Cardiac muscle cell (in vitro differentiated cells and primary cell): ENCODE results near the gene TSPAN5. TPM values are rescaled to one million over a fixed set of nuclear protein-coding genes. Genes with fewer than 3 reads are reported as not detected.

Experiments
- DNase-seq, 2 donors: peaks; one replicate each; pipeline versions ENCODE4 v3.0.0 to v3.0.0-alpha.2; 2010 to 2017; ENCODE audit warnings: low read depth in 1 of 2, low spot score in 1 of 2
- H3K27ac ChIP-seq: fragments of 200-600 bp; sonication (generic); 2 replicates; pipeline ENCODE4 v1.5.1; 2016
- H3K27me3 ChIP-seq: fragments of 200-600 bp; sonication (generic); 2 replicates; pipeline ENCODE4 v1.6.0; 2016; ENCODE audit warnings: control low read depth
- H3K36me3 ChIP-seq: fragments of 200-600 bp; sonication (generic); 2 replicates; pipeline ENCODE4 v1.5.1; 2016; ENCODE audit warnings: control low read depth
- H3K4me1 ChIP-seq: fragments of 200-600 bp; sonication (generic); 2 replicates; pipeline ENCODE4 v1.8.1; 2017; ENCODE audit warnings: low read depth, mild to moderate bottlenecking, mixed run types
- H3K4me3 ChIP-seq: fragments of 200-600 bp; sonication (generic); 2 replicates; pipeline ENCODE4 v1.5.1; 2016; ENCODE audit warnings: mild to moderate bottlenecking
- H3K9me3 ChIP-seq: fragments of 200-600 bp; sonication (generic); 2 replicates; pipeline ENCODE4 v1.5.1; 2017; ENCODE audit warnings: low read depth, mild to moderate bottlenecking, control low read depth
- polyA plus RNA-seq: library from polyadenylated mRNA; unstranded; fragments of >200 nt; fragmentation: Nextera tagmentation; extraction: Ambion mirVana; gene quantifications from 2 replicates; pipeline ENCODE4 v1.2.1, GENCODE V29; 2016
- total RNA-seq: library from RNA; depleted of rRNA; stranded (reverse); fragments of >200 nt; gene quantifications from 2 replicates; pipeline ENCODE4 v1.2.3, GENCODE V29; 2016
- TF ChIP-seq, protein P1 (sequence below): IDR thresholded peaks from 2 replicates; pipeline ENCODE4 v1.5.1; 2012; ENCODE audit warnings: low read depth, mild to moderate bottlenecking, low read length

The TSPAN5 gene
- total and polyA plus RNA-seq, 2 experiments from 2014 or later = 26.9 to 39.8 TPM

DNA sequence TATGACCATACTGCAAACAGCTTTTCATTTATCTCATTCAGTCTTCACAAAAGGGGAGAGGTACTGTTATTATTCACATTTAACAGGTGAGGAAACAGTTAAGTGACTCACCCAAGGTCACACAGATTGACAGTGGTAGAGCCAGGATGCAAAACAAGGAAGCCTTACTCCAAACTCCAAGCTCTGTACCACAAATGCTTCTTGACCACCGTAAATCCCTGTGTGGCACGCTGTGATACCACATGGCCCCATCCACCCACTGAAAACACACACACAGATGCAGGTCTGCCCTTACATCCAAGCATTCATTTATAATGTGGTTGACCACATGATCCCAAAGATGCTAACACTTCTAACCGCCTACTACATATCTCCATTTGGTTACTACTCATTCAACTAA is 129.5 kb downstream of the TSPAN5 start:
- Histone ChIP-seq H3K9me3 (no peaks in the 10 kb centered on the region), H3K4me3 (no peak overlapping the region), H3K27ac (no peak overlapping the region), H3K36me3 (no peaks in the 10 kb centered on the region), H3K27me3 (no peaks in the 10 kb centered on the region), H3K4me1 (peaks cover 33% of the 10 kb centered on the region)
- DNase-seq = no peak
- TF ChIP-seq, protein P1, sequence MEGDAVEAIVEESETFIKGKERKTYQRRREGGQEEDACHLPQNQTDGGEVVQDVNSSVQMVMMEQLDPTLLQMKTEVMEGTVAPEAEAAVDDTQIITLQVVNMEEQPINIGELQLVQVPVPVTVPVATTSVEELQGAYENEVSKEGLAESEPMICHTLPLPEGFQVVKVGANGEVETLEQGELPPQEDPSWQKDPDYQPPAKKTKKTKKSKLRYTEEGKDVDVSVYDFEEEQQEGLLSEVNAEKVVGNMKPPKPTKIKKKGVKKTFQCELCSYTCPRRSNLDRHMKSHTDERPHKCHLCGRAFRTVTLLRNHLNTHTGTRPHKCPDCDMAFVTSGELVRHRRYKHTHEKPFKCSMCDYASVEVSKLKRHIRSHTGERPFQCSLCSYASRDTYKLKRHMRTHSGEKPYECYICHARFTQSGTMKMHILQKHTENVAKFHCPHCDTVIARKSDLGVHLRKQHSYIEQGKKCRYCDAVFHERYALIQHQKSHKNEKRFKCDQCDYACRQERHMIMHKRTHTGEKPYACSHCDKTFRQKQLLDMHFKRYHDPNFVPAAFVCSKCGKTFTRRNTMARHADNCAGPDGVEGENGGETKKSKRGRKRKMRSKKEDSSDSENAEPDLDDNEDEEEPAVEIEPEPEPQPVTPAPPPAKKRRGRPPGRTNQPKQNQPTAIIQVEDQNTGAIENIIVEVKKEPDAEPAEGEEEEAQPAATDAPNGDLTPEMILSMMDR = no peak

DNA sequence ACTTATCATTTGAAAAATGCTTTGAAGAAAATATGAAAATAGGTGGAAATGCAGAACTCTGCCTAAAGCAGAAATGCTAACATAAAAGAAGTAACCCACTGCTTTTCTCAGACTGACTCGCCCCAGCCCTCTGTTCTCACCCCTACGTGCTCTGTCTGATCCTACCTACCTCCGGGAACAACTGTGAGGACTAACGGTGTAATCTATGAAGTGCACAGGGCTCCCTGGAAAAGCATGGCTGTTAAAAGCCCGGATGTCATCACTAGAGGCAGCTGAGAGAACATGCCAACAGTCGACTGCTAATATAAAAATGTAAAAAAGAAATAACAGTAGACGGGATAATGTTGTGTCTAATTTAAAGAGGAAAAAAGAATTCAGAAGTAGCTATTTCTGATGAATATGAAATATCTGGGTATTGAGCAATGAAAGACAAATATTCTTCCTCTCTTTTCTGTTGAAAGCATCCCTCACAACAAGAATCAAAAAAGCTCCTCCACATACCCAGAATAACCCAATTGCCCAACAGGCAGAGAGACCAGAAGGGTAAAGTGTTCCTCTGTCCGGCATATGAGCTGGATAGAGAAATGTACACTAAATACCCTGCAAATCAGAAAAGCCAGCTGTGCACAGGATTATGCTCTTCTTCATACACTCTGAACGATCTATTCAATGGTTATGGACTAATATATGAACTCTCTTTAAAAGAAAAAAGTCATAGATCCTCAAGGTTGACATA is 130.7 kb downstream of the TSPAN5 start:
- Histone ChIP-seq H3K27ac (peak overlapping the region; percentile 42), H3K4me3 (no peak overlapping the region), H3K36me3 (no peaks in the 10 kb centered on the region), H3K27me3 (no peaks in the 10 kb centered on the region), H3K4me1 (peaks cover 45% of the 10 kb centered on the region), H3K9me3 (no peaks in the 10 kb centered on the region)
- TF ChIP-seq, protein P1 = no peak
- peak; percentile 37 to 62 for DNase-seq

DNA sequence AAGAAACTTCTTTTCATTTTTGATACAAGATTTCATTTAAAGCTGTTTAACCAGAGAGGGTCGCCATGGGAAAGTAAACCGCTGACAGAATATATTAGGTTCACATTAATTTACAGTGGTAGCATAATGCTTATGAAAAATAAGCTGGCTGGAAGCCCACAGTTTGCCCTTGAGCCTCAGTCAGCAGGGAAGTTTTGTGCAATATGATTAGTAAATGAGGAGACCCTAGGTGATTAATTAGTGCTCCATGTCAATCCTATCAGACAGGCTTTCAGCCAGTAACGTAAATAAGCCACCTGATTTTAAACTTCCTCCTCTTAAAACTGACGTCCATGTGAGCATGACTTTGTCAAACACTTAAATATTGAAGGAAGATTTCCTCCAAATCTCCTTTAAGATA is 134.2 kb downstream of the TSPAN5 start:
- Histone ChIP-seq H3K9me3 (no peaks in the 10 kb centered on the region), H3K4me3 (no peak overlapping the region), H3K4me1 (peaks cover 76% of the 10 kb centered on the region), H3K27ac (peak overlapping the region; percentile 76), H3K27me3 (no peaks in the 10 kb centered on the region), H3K36me3 (no peaks in the 10 kb centered on the region)
- DNase-seq = peak in 1 of 2 donors; percentile 3
- TF ChIP-seq, protein P1 = no peak

- H3K4me3 ChIP-seq = no peak overlapping the region
- H3K36me3 ChIP-seq = no peaks in the 10 kb centered on the region
- H3K9me3 ChIP-seq = no peaks in the 10 kb centered on the region
- DNase-seq = peak in 1 of 2 donors; percentile 75
- TF ChIP-seq, protein P1 = no peak
- no peaks in the 10 kb centered on the region for H3K27me3 ChIP-seq
- H3K4me1 ChIP-seq = peaks cover 87% of the 10 kb centered on the region
- peak overlapping the region; percentile 89 for H3K27ac ChIP-seq
Observed at GRCh38 chr4:98522636-98523395, 135.6 kb downstream of the TSPAN5 start.

GRCh38 chr4:98522062-98522461 is 136.3 kb downstream of the TSPAN5 start:
- Histone ChIP-seq H3K27ac (peak overlapping the region; percentile 89), H3K4me1 (peaks cover 86% of the 10 kb centered on the region)

More at GRCh38 chr4:98522062-98522461, 136.3 kb downstream of the TSPAN5 start:
- H3K27me3 ChIP-seq = no peaks in the 10 kb centered on the region
- H3K9me3 ChIP-seq = no peaks in the 10 kb centered on the region
- TF ChIP-seq, protein P1 = no peak
- no peaks in the 10 kb centered on the region for H3K36me3 ChIP-seq
- H3K4me3 ChIP-seq = no peak overlapping the region
- peak; percentile 18 to 48 for DNase-seq
